Measurements from ENCODE around the gene ZSCAN23.

The ZSCAN23 gene

GRCh38 chr6:28488916-28489365 is 45.6 kb upstream of the ZSCAN23 start:
- H3K79me2 ChIP-seq (ENCODE audit: control insufficient read depth, insufficient read depth, low read length, poor library complexity), result no peaks in the 10 kb centered on the region
- peak overlapping the region; percentile 71 for H3K4me2 ChIP-seq (ENCODE audit: low read length)
- no peak overlapping the region for H2BK120ac ChIP-seq (ENCODE audit: insufficient read depth, low read length, poor library complexity)
- peaks cover 3% of the 10 kb centered on the region for H3K79me1 ChIP-seq (ENCODE audit: low read length)
- no peak overlapping the region for H2BK5ac ChIP-seq (ENCODE audit: low read depth, low read length, poor library complexity)
- H2AFZ ChIP-seq (ENCODE audit: insufficient read depth, low read length, poor library complexity), result no peak overlapping the region
- H3K36me3 ChIP-seq (ENCODE audit: control insufficient read depth in 1 of 2, insufficient read depth in 2 of 2, low read length in 2 of 2), result no peaks in the 10 kb centered on the region
- H3K4me1 ChIP-seq (ENCODE audit: control insufficient read depth in 1 of 2, insufficient read depth in 2 of 2, low read length in 2 of 2), result peaks cover 0 to 2% of the 10 kb centered on the region in 2 experiments
- H3K23ac ChIP-seq (ENCODE audit: low read length), result no peak overlapping the region
- no peaks in the 10 kb centered on the region for H3K27me3 ChIP-seq (ENCODE audit: insufficient read depth, low read length)
- no peak overlapping the region for H4K91ac ChIP-seq (ENCODE audit: low read depth, low read length)
- H3K9ac ChIP-seq (ENCODE audit: low read length), result no peak overlapping the region
- no peak overlapping the region for H4K8ac ChIP-seq (ENCODE audit: low read depth, low read length)
- H4K12ac ChIP-seq (ENCODE audit: low read depth, low read length), result no peak overlapping the region
- peak overlapping the region; percentile 19 for H3K4me3 ChIP-seq (ENCODE audit: low read depth, low read length)
- H3K27ac ChIP-seq (ENCODE audit: low read depth, low read length), result no peak overlapping the region
- H3K9me3 ChIP-seq (ENCODE audit: insufficient read depth, low read depth, low read length), result no peaks in the 10 kb centered on the region
- no peak overlapping the region for H3K4ac ChIP-seq (ENCODE audit: low read depth, low read length)
- no peak overlapping the region for H3K14ac ChIP-seq (ENCODE audit: low read length)
- no CpG with 5 or more reads among the region's 14 CpGs for WGBS (ENCODE audit: extremely low coverage, insufficient coverage, insufficient read length)
- no peak overlapping the region for H2AK5ac ChIP-seq (ENCODE audit: low read length)
- no peak overlapping the region for H2BK12ac ChIP-seq (ENCODE audit: low read length)
- DNase-seq, result peak in 1 of 2 donors; percentile 65
- no peak overlapping the region for H3K18ac ChIP-seq (ENCODE audit: low read length)

GRCh38 chr6:28486988-28487742 is 43.9 kb upstream of the ZSCAN23 start:
- no peaks in the 10 kb centered on the region for H3K27me3 ChIP-seq (ENCODE audit: insufficient read depth, low read length)
- H4K91ac ChIP-seq (ENCODE audit: low read depth, low read length), result no peak overlapping the region
- H3K18ac ChIP-seq (ENCODE audit: low read length), result no peak overlapping the region
- H2AK5ac ChIP-seq (ENCODE audit: low read length), result no peak overlapping the region
- H3K27ac ChIP-seq (ENCODE audit: low read depth, low read length), result no peak overlapping the region
- H3K4ac ChIP-seq (ENCODE audit: low read depth, low read length), result no peak overlapping the region
- H3K9ac ChIP-seq (ENCODE audit: low read length), result no peak overlapping the region
- no peak overlapping the region for H3K23ac ChIP-seq (ENCODE audit: low read length)
- H3K36me3 ChIP-seq (ENCODE audit: control insufficient read depth in 1 of 2, insufficient read depth in 2 of 2, low read length in 2 of 2), result no peaks in the 10 kb centered on the region
- H3K4me2 ChIP-seq (ENCODE audit: low read length), result no peak overlapping the region
- no peak overlapping the region for H2BK120ac ChIP-seq (ENCODE audit: insufficient read depth, low read length, poor library complexity)
- DNase-seq, result no peak
- H2AFZ ChIP-seq (ENCODE audit: insufficient read depth, low read length, poor library complexity), result no peak overlapping the region
- H4K8ac ChIP-seq (ENCODE audit: low read depth, low read length), result no peak overlapping the region
- H3K9me3 ChIP-seq (ENCODE audit: insufficient read depth, low read depth, low read length), result no peaks in the 10 kb centered on the region
- WGBS (ENCODE audit: extremely low coverage, insufficient coverage, insufficient read length), result no CpG with 5 or more reads among the region's 3 CpGs
- no peak overlapping the region for H2BK5ac ChIP-seq (ENCODE audit: low read depth, low read length, poor library complexity)
- H3K4me1 ChIP-seq (ENCODE audit: control insufficient read depth in 1 of 2, insufficient read depth in 2 of 2, low read length in 2 of 2), result peaks cover 0 to 2% of the 10 kb centered on the region in 2 experiments
- H2BK12ac ChIP-seq (ENCODE audit: low read length), result no peak overlapping the region
- peaks cover 3% of the 10 kb centered on the region for H3K79me1 ChIP-seq (ENCODE audit: low read length)
- H4K12ac ChIP-seq (ENCODE audit: low read depth, low read length), result no peak overlapping the region
- no peaks in the 10 kb centered on the region for H3K79me2 ChIP-seq (ENCODE audit: control insufficient read depth, insufficient read depth, low read length, poor library complexity)
- no peak overlapping the region for H3K4me3 ChIP-seq (ENCODE audit: low read depth, low read length)
- H3K14ac ChIP-seq (ENCODE audit: low read length), result no peak overlapping the region

- Histone ChIP-seq H3K27me3 (ENCODE audit: insufficient read depth, low read length) (peaks cover 2% of the 10 kb centered on the region), H3K4me3 (ENCODE audit: low read depth, low read length) (no peak overlapping the region)
- WGBS (ENCODE audit: extremely low coverage, insufficient coverage, insufficient read length), result no CpG with 5 or more reads among the region's 1 CpG
These were observed 43.2 kb upstream of the ZSCAN23 start for GRCh38 chr6:28486533-28486932.

GRCh38 chr6:28485482-28485881 is 42.2 kb upstream of the ZSCAN23 start:
- Histone ChIP-seq H2AK5ac (ENCODE audit: low read length) (no peak overlapping the region), H4K91ac (ENCODE audit: low read depth, low read length) (no peak overlapping the region), H4K8ac (ENCODE audit: low read depth, low read length) (no peak overlapping the region), H3K23ac (ENCODE audit: low read length) (no peak overlapping the region), H2AFZ (ENCODE audit: insufficient read depth, low read length, poor library complexity) (no peak overlapping the region), H3K79me1 (ENCODE audit: low read length) (peaks cover 3% of the 10 kb centered on the region), H3K79me2 (ENCODE audit: control insufficient read depth, insufficient read depth, low read length, poor library complexity) (no peaks in the 10 kb centered on the region), H3K4me1 (ENCODE audit: control insufficient read depth in 1 of 2, insufficient read depth in 2 of 2, low read length in 2 of 2) (peaks cover 0 to 2% of the 10 kb centered on the region in 2 experiments), H3K27me3 (ENCODE audit: insufficient read depth, low read length) (peaks cover 2% of the 10 kb centered on the region), H3K18ac (ENCODE audit: low read length) (no peak overlapping the region), H3K36me3 (ENCODE audit: control insufficient read depth in 1 of 2, insufficient read depth in 2 of 2, low read length in 2 of 2) (no peaks in the 10 kb centered on the region), H2BK120ac (ENCODE audit: insufficient read depth, low read length, poor library complexity) (no peak overlapping the region), H3K9ac (ENCODE audit: low read length) (no peak overlapping the region), H3K27ac (ENCODE audit: low read depth, low read length) (no peak overlapping the region), H3K4me2 (ENCODE audit: low read length) (no peak overlapping the region), H3K4me3 (ENCODE audit: low read depth, low read length) (no peak overlapping the region), H2BK12ac (ENCODE audit: low read length) (no peak overlapping the region), H4K12ac (ENCODE audit: low read depth, low read length) (no peak overlapping the region), H3K9me3 (ENCODE audit: insufficient read depth, low read depth, low read length) (no peaks in the 10 kb centered on the region), H2BK5ac (ENCODE audit: low read depth, low read length, poor library complexity) (no peak overlapping the region), H3K14ac (ENCODE audit: low read length) (no peak overlapping the region), H3K4ac (ENCODE audit: low read depth, low read length) (no peak overlapping the region)
- WGBS (ENCODE audit: extremely low coverage, insufficient coverage, insufficient read length), result no CpG with 5 or more reads among the region's 3 CpGs
- no peak for DNase-seq

More at GRCh38 chr6:28486533-28486932, 43.2 kb upstream of the ZSCAN23 start:
- Histone ChIP-seq H3K27ac (ENCODE audit: low read depth, low read length) (no peak overlapping the region), H3K23ac (ENCODE audit: low read length) (no peak overlapping the region), H4K12ac (ENCODE audit: low read depth, low read length) (no peak overlapping the region), H2BK120ac (ENCODE audit: insufficient read depth, low read length, poor library complexity) (no peak overlapping the region), H3K18ac (ENCODE audit: low read length) (no peak overlapping the region), H3K4me1 (ENCODE audit: control insufficient read depth in 1 of 2, insufficient read depth in 2 of 2, low read length in 2 of 2) (peaks cover 0 to 2% of the 10 kb centered on the region in 2 experiments), H3K36me3 (ENCODE audit: control insufficient read depth in 1 of 2, insufficient read depth in 2 of 2, low read length in 2 of 2) (no peaks in the 10 kb centered on the region), H3K79me2 (ENCODE audit: control insufficient read depth, insufficient read depth, low read length, poor library complexity) (no peaks in the 10 kb centered on the region), H2BK12ac (ENCODE audit: low read length) (no peak overlapping the region), H3K9me3 (ENCODE audit: insufficient read depth, low read depth, low read length) (no peaks in the 10 kb centered on the region), H2BK5ac (ENCODE audit: low read depth, low read length, poor library complexity) (no peak overlapping the region), H4K91ac (ENCODE audit: low read depth, low read length) (no peak overlapping the region), H3K79me1 (ENCODE audit: low read length) (peaks cover 3% of the 10 kb centered on the region), H3K9ac (ENCODE audit: low read length) (no peak overlapping the region), H2AFZ (ENCODE audit: insufficient read depth, low read length, poor library complexity) (no peak overlapping the region), H4K8ac (ENCODE audit: low read depth, low read length) (no peak overlapping the region), H3K4ac (ENCODE audit: low read depth, low read length) (no peak overlapping the region), H3K4me2 (ENCODE audit: low read length) (no peak overlapping the region), H2AK5ac (ENCODE audit: low read length) (no peak overlapping the region), H3K14ac (ENCODE audit: low read length) (no peak overlapping the region)
- DNase-seq, result no peak
